Lung (tissue), 12 donors: ENCODE measurements around the gene KRT3. TPM values are rescaled to one million over a fixed set of nuclear protein-coding genes. Genes with fewer than 3 reads are reported as not detected.
"Not testable (repeated sequence)": the region's sequence is repeated elsewhere in the genome, so short reads cannot be mapped to it uniquely, and the experiment has no call there.

Experiments
- ATAC-seq: fragments of 200-7000 bp; cut with Tn5 transposase; one replicate; pipeline ENCODE4 v1.9.1; 2020; ENCODE audit warnings: moderate number of reproducible peaks; ENCODE audit not compliant: insufficient read depth, low FRiP score
- DNase-seq, 3 donors: peaks; one replicate each; pipeline ENCODE4 v3.0.0-alpha.2; 2013 to 2017
- H3K27ac ChIP-seq, 2 donors: one replicate each; pipeline ENCODE4 v1.5.1; 2013; ENCODE audit warnings: mild to moderate bottlenecking in 2 of 2, moderate library complexity in 2 of 2, control low read depth in 1 of 2, inconsistent platforms in 1 of 2, low read depth in 1 of 2, low read length in 1 of 2
- H3K27me3 ChIP-seq, 3 donors: one replicate each; pipeline ENCODE4 v1.5.1; 2013; ENCODE audit warnings: low read length in 2 of 3; ENCODE audit not compliant: control insufficient read depth in 3 of 3, insufficient read depth in 3 of 3
- H3K36me3 ChIP-seq, 4 donors: one replicate each; pipeline ENCODE4 v1.5.1; 2013; ENCODE audit warnings: low read length in 4 of 4, mild to moderate bottlenecking in 1 of 4, moderate library complexity in 1 of 4; ENCODE audit not compliant: control insufficient read depth in 4 of 4, insufficient read depth in 4 of 4
- H3K4me1 ChIP-seq, 5 donors: one replicate each; pipeline ENCODE4 v1.5.1; 2013; ENCODE audit warnings: low read length in 5 of 5, mild to moderate bottlenecking in 2 of 5, moderate library complexity in 1 of 5; ENCODE audit not compliant: control insufficient read depth in 5 of 5, insufficient read depth in 5 of 5
- H3K4me3 ChIP-seq: one replicate; pipeline ENCODE4 v1.5.1; 2013; ENCODE audit warnings: mild to moderate bottlenecking, control low read depth, moderate library complexity
- H3K9ac ChIP-seq, 2 donors: one replicate each; pipeline ENCODE4 v1.5.1; 2013; ENCODE audit warnings: low read length in 2 of 2, control low read depth in 1 of 2; ENCODE audit not compliant: insufficient read depth in 1 of 2
- H3K9me3 ChIP-seq, 4 donors: one replicate each; pipeline ENCODE4 v1.5.1; 2013; ENCODE audit warnings: low read length in 3 of 4, mild to moderate bottlenecking in 1 of 4, moderate library complexity in 1 of 4; ENCODE audit not compliant: control insufficient read depth in 4 of 4, insufficient read depth in 3 of 4
- WGBS, 2 donors: extraction: QIAGEN DNeasy Blood & Tissue Kit; methylation state at CpG; one replicate each; pipeline ENCODE4 v1.1.7; 2013; 5-methylcytosine and 5-hydroxymethylcytosine counted together
- polyA plus RNA-seq, 2 donors: library from polyadenylated mRNA; stranded (reverse); fragments of 200-250 nt; gene quantifications; one replicate each; pipeline ENCODE4 v1.2.1, GENCODE V29; 2013
- total RNA-seq, 2 donors: library from RNA; depleted of rRNA in 1 of 2; stranded (reverse); fragments of >200 nt in 1 of 2; gene quantifications; one replicate each; pipeline ENCODE4 v1.2.1, GENCODE V29; 2014 to 2021
- TF ChIP-seq, protein P1 (sequence below): IDR thresholded peaks from 2 replicates; pipeline ENCODE4 v1.5.1; 2012; ENCODE audit warnings: mild to moderate bottlenecking; ENCODE audit errors: control extremely low read depth, extremely low read depth
- donor health status: control.
- donor health status: control.
- donor health status: Bipolar disorder and iron deficiency.
- donor health status: healthy.
- donor health status: DM: yes; HTN: yes; CAD: no.

The KRT3 gene
- total and polyA plus RNA-seq, 4 donors = not detected

DNA sequence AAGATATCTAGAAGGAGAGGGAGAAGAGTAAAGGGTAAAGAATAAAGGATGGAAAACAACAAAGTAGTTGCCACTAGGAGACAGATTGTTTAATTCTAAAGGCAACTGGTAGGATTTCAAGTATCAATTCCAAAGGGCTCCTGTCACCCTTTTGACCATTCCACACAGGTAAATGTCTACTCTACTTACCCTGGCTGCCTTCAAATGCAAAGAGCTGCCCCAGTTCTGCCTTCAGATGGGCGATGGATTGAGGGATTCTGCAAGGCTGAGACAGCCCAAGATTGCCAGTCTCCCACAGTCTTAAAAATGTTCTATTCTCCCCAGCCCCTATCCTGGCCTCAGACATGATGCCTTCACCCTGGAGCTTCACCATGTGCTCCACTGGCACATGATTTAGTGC lies 30.2 kb downstream of the KRT3 start:
- H3K4me1 ChIP-seq = no peaks in the 10 kb centered on the region
- peaks cover 0 to 7% (median 6%) of the 10 kb centered on the region in 4 donors for H3K9me3 ChIP-seq
- DNase-seq = no peak
- TF ChIP-seq, protein P1, sequence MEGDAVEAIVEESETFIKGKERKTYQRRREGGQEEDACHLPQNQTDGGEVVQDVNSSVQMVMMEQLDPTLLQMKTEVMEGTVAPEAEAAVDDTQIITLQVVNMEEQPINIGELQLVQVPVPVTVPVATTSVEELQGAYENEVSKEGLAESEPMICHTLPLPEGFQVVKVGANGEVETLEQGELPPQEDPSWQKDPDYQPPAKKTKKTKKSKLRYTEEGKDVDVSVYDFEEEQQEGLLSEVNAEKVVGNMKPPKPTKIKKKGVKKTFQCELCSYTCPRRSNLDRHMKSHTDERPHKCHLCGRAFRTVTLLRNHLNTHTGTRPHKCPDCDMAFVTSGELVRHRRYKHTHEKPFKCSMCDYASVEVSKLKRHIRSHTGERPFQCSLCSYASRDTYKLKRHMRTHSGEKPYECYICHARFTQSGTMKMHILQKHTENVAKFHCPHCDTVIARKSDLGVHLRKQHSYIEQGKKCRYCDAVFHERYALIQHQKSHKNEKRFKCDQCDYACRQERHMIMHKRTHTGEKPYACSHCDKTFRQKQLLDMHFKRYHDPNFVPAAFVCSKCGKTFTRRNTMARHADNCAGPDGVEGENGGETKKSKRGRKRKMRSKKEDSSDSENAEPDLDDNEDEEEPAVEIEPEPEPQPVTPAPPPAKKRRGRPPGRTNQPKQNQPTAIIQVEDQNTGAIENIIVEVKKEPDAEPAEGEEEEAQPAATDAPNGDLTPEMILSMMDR = no peak
- H3K4me3 ChIP-seq = no peak overlapping the region
- ATAC-seq = no peak
- H3K36me3 ChIP-seq = no peaks in the 10 kb centered on the region
- H3K27ac ChIP-seq = no peak overlapping the region
- WGBS, 2 donors = 69 to 75% methylated on average over 1 of the region's 1 CpG
- no peak overlapping the region for H3K9ac ChIP-seq
- peaks cover 0 to 6% (median 0%) of the 10 kb centered on the region in 3 donors for H3K27me3 ChIP-seq

DNA sequence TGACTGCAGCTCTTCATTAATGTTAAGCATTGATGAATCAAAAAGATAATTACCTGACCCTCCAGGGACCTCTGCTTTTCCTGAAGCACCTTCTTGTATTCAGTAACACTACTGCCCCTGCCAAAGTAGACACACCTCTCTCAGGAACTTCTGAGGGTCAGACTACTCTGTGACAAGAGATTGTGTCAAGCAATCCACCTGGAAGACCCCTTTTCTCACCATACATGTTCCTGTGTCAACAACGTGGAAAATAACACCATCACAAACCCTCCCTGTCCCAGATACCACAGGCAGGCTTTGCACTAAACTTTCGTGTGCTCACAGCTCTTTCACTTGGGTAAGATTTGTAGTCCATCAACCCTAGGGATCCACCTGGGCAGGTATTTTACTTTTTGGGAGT lies 31.9 kb downstream of the KRT3 start:
- no peaks in the 10 kb centered on the region for H3K4me1 ChIP-seq
- no peak for ATAC-seq
- 62 to 71% methylated on average over 2 of the region's 2 CpGs for WGBS, 2 donors
- no peak overlapping the region for H3K4me3 ChIP-seq
- H3K27me3 ChIP-seq = no peaks in the 10 kb centered on the region
- DNase-seq = no peak
- TF ChIP-seq, protein P1 = no peak
- peaks cover 0 to 16% (median 8%) of the 10 kb centered on the region in 4 donors for H3K9me3 ChIP-seq
- no peak overlapping the region for H3K27ac ChIP-seq
- H3K9ac ChIP-seq = no peak overlapping the region
- H3K36me3 ChIP-seq = no peaks in the 10 kb centered on the region

DNA sequence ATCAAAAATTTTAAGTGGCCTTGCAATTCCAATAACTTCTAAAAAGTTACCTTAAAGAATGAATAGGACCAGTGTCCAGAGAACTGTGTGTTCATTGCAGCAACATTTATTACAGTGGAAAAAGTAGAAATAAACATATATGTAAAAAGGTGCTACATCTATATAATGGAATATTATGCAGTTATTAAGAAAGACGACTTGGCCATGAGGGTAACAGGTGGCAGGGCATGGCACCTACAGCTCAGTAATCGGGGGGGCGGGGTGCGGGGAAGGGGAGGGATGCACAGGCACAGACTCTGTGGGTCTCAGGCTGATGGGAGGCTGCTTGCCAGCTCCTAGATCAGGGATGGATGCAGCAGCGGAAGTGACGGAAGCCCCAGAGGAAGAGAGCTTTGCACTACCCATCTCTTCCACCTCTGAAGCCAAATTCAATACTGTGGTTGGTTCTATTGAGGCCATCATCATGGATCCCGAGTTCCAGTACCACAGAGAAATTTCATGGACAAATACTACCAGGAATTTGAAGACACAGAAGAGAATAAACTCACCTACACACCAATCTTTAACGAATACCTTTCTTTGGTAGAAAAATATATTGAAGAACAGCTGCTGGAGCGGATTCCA lies 32.8 kb downstream of the KRT3 start:
- no peak for DNase-seq
- TF ChIP-seq, protein P1 = no peak
- ATAC-seq = no peak
- peaks cover 0 to 8% (median 0%) of the 10 kb centered on the region in 3 donors for H3K27me3 ChIP-seq
- H3K9me3 ChIP-seq = peaks cover 0 to 13% (median 8%) of the 10 kb centered on the region in 4 donors
- H3K4me3 ChIP-seq = no peak overlapping the region
- 76 to 78% methylated on average over 9 of the region's 9 CpGs for WGBS, 2 donors
- H3K4me1 ChIP-seq = no peaks in the 10 kb centered on the region
- no peaks in the 10 kb centered on the region for H3K36me3 ChIP-seq
- no peak overlapping the region for H3K27ac ChIP-seq
- no peak overlapping the region for H3K9ac ChIP-seq

DNA sequence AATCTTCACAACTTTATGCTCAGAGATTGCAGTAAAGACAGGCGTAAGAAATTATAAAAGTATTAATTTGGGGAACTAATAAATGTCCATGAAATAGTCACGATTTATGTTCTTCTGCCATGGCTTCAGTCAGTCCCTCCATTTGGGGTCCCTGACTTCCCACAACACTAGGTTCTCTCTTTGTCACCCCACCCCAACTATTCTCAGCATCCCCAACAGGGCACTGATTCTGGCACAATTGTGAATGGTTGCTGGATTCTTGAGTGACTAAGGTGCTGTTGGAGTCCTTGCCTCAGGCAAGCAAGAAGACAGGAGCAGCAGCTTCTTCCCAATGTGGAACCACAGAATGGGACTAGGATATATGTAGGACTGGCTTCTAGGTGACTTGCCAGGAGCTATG lies 34.1 kb downstream of the KRT3 start:
- 95 to 100% methylated on average over 2 of the region's 2 CpGs for WGBS, 2 donors
- Histone ChIP-seq H3K27me3 (peaks cover 0 to 9% (median 0%) of the 10 kb centered on the region in 3 donors), H3K9me3 (peaks cover 0 to 15% (median 8%) of the 10 kb centered on the region in 4 donors), H3K9ac (no peak overlapping the region), H3K4me1 (no peaks in the 10 kb centered on the region), H3K36me3 (no peaks in the 10 kb centered on the region), H3K27ac (no peak overlapping the region), H3K4me3 (no peak overlapping the region)
- ATAC-seq (no peak), DNase-seq (no peak)
- TF ChIP-seq, protein P1 = no peak

DNA sequence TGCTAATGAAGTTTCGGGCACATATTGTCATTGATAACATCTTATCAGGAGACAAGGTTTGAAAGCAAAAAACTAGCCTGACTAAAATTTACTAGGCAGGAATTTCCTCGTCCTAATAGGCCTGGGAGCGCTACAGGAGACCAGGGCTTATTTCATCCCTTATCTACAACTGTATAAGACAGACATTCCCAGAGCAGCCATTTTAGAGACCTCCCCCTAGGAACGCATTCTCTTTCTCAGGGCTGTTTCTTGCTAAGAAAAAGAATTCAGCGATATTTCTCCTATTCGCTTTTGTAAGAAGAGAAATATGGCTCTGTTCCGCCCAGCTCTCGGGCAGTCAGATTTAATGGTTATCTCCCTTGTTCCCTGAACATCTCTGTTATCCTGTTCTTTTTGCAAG lies 34.7 kb downstream of the KRT3 start:
- Histone ChIP-seq H3K27me3 (peaks cover 0 to 11% (median 0%) of the 10 kb centered on the region in 3 donors), H3K9me3 (peaks cover 0 to 15% (median 8%) of the 10 kb centered on the region in 4 donors)
- not testable (repeated sequence) for H3K9ac ChIP-seq, H3K4me3 ChIP-seq, DNase-seq, H3K27ac ChIP-seq, H3K4me1 ChIP-seq, ATAC-seq, H3K36me3 ChIP-seq
- WGBS, 2 donors = 89 to 91% methylated on average over 8 of the region's 8 CpGs
